NCI-H2107 (cell line): ENCODE measurements around the gene NELFB.

ENCODE experiments used
- DNase-seq: peaks from one replicate; lab custom pipeline; 2025; lab: John Stamatoyannopoulos, UW

Gene NELFB

DNA sequence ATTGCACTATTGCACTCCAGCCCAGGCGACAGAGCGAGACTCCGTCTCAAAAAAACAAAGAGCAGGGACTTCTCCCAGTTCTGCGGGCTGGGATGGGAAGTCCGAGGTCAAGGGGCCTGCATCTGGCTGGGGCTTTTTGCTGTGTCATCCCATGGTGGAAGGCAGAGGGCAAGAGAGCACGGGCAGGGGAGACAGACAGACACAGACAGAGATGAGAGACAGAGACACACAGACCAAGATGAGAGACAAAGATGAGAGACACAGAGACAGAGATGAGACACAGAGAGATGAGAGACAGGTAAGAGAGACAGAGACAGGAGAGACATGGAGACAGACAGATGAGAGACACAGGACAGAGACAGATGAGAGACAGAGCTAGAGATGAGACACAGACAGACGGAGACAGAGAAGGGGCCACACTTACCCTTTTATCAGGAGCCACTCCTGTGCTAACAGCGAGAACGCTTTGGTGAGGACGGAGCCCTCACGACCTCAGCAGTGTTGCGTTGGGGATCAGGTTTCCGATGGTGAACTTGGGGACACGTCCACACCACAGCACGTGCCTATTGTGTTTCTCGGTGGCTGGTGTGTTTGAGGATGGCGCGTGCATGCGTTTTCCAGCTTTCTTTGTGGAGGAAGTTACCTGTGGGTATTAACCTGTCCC, 13.5 kb downstream of the NELFB start:
- DNase-seq = no peak

- DNase-seq = no peak
Measured at GRCh38 chr9:137269231-137269772, 14.2 kb downstream of the NELFB start.

- DNase-seq = no peak
Measured at GRCh38 chr9:137270929-137271695, 16.0 kb downstream of the NELFB start.

GRCh38 chr9:137271696-137272076, 16.6 kb downstream of the NELFB start:
- no peak for DNase-seq

GRCh38 chr9:137272241-137273094, 17.3 kb downstream of the NELFB start:
- DNase-seq = no peak

- no peak for DNase-seq
Measured at GRCh38 chr9:137273095-137273490, 18.0 kb downstream of the NELFB start.

DNA sequence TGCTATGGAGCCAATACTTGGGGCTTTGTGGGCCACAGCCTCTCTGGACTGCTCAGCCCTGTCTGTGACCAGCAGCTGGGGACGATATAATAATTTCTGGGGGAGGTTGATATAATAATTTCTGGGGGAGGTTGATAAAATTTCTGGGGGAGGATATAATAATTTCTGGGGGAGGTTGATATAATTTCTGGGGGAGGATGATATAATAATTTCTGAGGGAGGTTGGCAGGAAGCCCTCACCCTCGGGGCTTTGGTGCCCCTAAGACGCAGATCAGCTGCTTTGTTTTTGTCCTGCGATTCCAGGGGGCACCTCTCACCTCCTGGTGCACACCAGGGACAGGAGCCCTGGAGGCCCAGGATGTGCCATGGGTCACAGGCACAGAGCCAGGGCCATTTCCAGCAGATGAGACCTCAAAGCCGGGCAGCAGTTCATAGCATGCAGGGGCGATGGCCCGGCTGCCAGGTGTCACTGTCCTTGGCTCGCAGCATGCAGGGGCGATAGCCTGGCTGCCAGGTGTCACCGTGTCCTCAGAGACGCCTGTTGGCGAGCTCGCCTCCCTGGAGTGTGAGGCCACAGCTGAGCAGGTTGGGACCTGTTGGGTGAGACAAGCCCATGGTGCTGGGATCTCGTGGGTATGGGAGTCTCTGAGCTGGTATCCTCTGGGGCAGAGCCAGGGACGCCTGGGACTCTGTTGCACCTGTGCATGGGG, 18.6 kb downstream of the NELFB start:
- DNase-seq = no peak

- DNase-seq = no peak
Measured at GRCh38 chr9:137275203-137275587, 20.1 kb downstream of the NELFB start.

DNA sequence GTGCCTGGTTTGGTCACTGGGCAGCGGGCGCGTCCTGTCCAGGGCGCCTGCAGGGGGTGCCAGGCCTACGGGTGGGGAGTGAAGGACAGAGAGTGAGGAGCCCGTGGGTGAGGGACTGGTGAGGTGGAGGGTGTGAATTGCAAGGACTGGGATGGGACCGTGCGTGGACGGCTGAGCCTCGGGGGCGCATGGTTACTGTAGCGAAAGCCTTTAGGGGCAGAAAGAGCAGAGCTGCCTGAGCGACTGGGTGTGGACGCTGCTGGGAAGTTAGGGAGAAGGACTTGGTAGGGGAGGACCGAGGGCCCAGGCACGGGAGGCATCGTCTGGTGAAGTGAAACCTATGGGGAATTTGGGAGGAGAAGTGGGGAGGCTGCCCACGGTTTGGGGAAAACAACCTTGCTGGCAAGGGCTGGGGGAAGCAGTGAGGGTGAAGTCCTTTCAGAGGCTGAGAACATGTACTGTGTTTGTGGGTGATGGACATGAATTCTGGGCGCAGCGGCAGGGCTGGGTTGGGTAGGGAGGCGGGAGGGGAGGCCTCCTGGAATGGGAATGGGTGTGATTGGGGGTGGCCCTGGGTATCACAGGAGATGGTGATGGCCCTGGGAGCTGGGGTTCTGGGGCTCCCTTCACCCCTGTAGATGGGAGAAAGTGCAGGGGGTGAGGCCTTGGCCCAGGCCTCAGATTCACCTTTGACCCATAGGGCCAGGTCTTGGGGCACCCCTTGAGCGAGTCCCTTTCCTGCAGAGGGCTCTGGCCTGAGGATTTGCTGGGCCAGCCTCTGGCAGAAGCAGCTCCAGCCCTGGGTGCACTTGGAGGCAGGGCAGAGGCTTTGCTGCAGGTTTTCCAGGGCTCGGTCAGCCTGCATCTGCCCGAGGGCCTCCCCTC, 20.7 kb downstream of the NELFB start:
- no peak for DNase-seq

DNA sequence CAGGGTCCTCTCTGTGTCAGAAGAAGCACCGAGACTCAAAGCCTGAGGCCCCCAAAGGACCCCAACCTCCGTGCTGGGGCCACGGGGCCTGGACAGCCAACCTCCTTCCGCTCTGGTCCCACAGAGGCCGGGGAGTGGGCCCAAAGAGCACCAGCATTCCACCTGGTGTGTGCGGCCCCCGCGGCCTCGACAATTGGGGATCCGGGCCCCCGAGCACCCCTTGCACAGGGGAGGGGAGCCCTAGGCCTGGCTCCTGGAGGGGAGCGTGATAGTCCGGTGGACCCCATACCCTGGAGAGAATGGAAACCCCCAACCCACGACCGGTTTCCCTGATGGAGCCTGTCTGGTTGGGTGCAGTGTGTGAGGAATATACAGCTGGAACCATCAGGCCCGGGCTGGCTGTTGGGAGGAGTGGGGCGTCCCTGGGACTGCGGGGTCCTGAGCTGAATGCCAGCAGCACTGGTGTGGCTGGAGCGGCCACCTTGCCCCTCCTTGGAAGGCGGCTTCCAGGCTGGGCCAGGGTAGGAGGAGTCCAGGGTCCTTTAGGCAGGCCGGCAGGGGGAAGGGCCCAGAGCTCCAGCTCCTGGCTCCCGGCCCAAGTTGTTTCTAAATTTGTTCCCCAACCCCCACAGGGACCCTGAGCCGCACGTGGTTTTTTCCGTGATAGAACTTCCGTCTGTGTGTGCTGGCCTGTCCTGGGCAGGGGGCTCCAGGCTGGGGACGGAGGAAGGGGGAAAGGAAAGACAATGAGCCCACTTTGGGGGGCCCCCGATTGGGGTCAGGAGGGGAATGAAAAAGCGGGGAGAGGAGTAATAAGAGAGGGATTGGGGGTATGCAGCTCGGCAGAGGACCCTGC, 21.6 kb downstream of the NELFB start:
- no peak for DNase-seq

DNA sequence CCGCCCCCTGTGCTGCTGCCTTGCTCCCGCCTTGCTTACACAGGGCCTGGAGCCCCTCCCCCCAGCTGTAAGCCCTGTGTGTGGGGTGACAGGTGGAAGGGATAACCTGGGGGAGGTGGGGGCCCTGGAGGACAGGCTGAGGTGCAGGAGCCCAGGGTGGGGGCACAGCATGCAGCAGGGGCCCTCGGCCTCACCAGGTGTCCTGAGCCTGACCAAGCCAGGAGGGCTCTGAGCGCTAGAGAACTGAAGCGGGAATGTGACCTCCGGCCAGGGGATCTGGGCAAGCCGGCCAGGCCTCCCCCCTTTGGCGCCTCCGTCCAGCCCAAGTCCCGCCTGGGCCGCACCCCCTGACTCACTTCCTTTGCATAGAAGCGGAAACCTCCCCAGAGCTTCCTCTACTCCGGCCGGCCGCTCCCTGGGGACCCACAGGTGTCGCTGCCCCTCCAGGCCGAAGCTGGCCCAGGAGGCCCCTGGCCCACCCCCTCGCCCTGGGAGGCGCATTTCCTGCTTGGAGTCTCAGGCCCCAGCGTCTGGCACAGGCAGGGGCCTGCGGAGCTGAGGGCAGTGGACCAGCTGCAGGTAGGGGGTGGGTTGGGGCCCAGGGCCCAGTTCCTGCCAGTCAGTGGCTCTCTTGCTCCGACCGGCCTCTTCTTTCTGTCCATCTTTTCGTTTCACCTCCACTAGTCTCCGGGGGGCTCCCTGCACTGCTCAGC, 22.4 kb downstream of the NELFB start, which contains the start of gene TOR4A:
Gene TOR4A (plus strand): TSS at position 398 of the 713 bp plus-strand sequence. CDS start 964 bp downstream, outside the sequence.
- no peak for DNase-seq

- DNase-seq = no peak
Measured at GRCh38 chr9:137278061-137278701, 23.1 kb downstream of the NELFB start.

DNA sequence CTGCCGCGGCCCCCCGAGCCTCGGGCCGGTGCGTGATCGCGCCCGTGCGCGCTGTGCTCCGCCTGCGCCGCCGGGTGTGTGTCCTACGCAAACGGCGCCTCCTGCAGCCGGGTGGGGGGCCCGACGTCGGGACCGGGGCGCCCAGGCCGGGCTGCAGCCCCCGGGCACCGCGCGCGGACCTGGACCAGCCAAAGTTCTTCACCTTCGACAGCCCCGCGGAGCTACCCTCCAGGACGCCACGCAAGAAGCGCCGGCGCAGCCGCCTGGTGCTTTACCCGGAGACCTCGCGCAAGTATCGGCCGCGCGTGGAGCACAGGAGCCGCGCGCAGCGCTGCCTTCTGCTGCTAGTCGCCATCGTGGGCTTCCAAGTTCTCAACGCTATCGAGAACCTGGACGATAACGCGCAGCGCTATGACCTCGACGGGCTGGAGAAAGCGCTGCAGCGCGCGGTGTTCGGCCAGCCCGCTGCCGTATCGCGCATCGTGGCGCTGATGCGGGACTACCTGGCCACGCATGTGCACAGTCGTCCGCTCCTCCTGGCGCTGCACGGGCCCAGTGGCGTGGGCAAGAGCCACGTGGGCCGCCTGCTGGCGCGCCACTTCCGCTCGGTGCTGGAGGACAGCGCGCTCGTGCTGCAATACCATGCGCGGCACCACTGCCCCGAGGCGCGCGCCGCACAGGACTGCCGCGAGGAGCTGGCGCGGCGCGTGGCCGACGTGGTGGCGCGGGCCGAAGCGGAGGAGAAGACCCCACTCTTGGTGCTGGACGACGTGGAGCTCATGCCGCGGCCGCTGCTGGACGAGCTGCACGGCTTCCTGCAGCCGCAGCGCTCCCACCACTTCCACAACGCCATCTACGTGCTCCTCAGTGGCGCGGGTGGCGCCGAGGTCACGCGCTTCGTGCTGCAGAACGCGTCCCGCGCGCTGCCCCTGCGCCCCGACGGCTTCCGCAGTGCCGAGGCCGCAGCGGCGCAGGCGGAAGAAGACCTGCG, 23.9 kb downstream of the NELFB start:
- no peak for DNase-seq

GRCh38 chr9:137279741-137280473, 24.8 kb downstream of the NELFB start:
- DNase-seq = no peak

- no peak for DNase-seq
Measured at GRCh38 chr9:137280474-137281344, 25.6 kb downstream of the NELFB start.
